ENCODE measurements around the gene MLYCD.

MLYCD gene

DNA sequence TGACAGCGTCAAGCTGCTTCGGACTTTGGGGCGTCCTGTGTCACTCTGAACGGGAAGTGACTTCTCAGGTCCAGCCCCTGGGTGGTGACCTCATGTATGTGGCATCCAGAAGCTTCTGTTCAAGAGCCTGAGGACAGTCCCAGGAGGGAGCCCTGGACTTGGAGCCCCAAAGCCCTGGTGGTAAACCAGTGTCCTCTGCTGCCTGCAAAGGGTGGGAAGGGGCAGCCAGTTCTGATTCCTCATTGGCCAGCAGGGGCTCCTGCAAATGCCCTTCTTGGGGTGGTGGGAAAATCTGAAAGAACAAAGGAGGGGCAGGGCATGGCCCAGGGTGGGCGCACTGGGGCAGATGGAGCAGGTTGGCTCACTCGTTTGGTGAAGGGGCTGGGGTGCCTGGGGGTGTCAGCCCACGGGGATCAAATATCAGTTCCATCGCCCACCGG, 55.7 kb downstream of the MLYCD start:
- peak overlapping the region; percentile 89 for H3K4me2 ChIP-seq

DNA sequence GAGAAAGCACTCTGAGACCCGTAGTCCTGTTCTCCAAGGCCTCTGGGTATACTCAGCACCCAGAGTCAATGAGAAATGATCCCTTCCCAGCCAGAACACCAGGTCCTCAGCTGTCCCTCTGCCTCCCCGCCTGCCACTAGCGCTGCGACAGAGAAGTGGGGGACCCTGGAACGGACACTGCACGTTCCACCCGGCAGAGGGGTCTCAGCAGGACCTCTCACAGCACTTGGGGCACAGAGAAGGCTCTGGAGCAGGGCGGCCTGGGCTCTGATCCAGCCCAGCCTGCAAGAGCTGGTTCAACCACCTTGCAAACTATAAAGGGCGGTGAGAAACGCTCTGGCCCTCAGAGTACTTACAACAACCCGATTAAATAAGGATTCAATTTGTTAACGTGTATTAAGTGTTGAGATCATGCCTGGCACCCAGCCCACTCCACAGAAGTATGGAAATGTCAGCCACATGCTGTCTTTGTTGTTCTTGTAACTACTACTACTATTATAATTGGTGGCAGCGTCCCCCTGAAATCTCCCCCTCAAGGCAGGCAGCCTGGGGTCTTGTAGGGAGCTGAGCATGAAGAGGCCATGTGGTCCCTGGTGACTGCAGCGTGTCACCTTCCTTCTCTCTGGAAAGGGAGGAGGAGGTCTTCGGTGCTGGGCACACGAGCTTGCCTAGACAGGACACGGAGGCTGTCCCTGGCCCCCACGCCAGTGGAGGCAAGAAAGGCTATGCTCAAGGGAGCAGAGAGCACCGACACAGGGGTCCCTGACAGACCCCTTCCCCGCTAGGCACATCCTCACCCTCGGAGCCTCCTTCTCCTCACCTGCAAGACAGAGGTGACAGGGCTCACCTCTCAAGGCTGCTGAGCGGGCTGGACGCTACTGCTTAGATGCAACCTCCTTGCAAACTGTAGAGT, 56.6 kb downstream of the MLYCD start:
- Histone ChIP-seq H2AFZ (ENCODE audit: low read depth) (no peak overlapping the region), H3K27me3 (ENCODE audit: insufficient read depth, low read depth) (no peaks in the 10 kb centered on the region), H3K4me1 (ENCODE audit: low read depth, poor library complexity, severe bottlenecking) (peaks cover 16% of the 10 kb centered on the region), H3K27ac (no peak overlapping the region), H4K20me1 (ENCODE audit: insufficient read depth) (no peaks in the 10 kb centered on the region), H3K79me2 (ENCODE audit: insufficient read depth, low read depth) (no peaks in the 10 kb centered on the region), H3K9ac (no peak overlapping the region), H3K36me3 (ENCODE audit: insufficient read depth) (no peaks in the 10 kb centered on the region), H3K4me2 (no peak overlapping the region), H3K4me3 (IDR thresholded peaks at IDR 0.05; ENCODE audit: insufficient read depth, low read depth, low read length) (no peak overlapping the region)
- TF ChIP-seq, protein P1, sequence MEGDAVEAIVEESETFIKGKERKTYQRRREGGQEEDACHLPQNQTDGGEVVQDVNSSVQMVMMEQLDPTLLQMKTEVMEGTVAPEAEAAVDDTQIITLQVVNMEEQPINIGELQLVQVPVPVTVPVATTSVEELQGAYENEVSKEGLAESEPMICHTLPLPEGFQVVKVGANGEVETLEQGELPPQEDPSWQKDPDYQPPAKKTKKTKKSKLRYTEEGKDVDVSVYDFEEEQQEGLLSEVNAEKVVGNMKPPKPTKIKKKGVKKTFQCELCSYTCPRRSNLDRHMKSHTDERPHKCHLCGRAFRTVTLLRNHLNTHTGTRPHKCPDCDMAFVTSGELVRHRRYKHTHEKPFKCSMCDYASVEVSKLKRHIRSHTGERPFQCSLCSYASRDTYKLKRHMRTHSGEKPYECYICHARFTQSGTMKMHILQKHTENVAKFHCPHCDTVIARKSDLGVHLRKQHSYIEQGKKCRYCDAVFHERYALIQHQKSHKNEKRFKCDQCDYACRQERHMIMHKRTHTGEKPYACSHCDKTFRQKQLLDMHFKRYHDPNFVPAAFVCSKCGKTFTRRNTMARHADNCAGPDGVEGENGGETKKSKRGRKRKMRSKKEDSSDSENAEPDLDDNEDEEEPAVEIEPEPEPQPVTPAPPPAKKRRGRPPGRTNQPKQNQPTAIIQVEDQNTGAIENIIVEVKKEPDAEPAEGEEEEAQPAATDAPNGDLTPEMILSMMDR (conservative IDR thresholded peaks at IDR 0.05; ENCODE audit: low read depth, low read length) = no peak

More for the DNA sequence above, 55.7 kb downstream of the MLYCD start:
- H3K27me3 ChIP-seq (ENCODE audit: insufficient read depth, low read depth) = no peaks in the 10 kb centered on the region
- peak overlapping the region; percentile 3; the same call in 1 of the 2 replicates for H3K9ac ChIP-seq
- TF ChIP-seq, protein P1 (conservative IDR thresholded peaks at IDR 0.05; ENCODE audit: low read depth, low read length) = no peak
- 0 out of 2 replicates have a peak overlapping the region, but pooled peaks have one; percentile 13 for H3K27ac ChIP-seq
- H4K20me1 ChIP-seq (ENCODE audit: insufficient read depth) = no peaks in the 10 kb centered on the region
- peak overlapping the region; percentile 93; the same call in 1 of the 2 replicates for H2AFZ ChIP-seq (ENCODE audit: low read depth)
- no peak overlapping the region for H3K4me3 ChIP-seq (IDR thresholded peaks at IDR 0.05; ENCODE audit: insufficient read depth, low read depth, low read length)
- H3K4me1 ChIP-seq (ENCODE audit: low read depth, poor library complexity, severe bottlenecking) = peaks cover 16% of the 10 kb centered on the region
- no peaks in the 10 kb centered on the region for H3K36me3 ChIP-seq (ENCODE audit: insufficient read depth)
- H3K79me2 ChIP-seq (ENCODE audit: insufficient read depth, low read depth) = no peaks in the 10 kb centered on the region

DNA sequence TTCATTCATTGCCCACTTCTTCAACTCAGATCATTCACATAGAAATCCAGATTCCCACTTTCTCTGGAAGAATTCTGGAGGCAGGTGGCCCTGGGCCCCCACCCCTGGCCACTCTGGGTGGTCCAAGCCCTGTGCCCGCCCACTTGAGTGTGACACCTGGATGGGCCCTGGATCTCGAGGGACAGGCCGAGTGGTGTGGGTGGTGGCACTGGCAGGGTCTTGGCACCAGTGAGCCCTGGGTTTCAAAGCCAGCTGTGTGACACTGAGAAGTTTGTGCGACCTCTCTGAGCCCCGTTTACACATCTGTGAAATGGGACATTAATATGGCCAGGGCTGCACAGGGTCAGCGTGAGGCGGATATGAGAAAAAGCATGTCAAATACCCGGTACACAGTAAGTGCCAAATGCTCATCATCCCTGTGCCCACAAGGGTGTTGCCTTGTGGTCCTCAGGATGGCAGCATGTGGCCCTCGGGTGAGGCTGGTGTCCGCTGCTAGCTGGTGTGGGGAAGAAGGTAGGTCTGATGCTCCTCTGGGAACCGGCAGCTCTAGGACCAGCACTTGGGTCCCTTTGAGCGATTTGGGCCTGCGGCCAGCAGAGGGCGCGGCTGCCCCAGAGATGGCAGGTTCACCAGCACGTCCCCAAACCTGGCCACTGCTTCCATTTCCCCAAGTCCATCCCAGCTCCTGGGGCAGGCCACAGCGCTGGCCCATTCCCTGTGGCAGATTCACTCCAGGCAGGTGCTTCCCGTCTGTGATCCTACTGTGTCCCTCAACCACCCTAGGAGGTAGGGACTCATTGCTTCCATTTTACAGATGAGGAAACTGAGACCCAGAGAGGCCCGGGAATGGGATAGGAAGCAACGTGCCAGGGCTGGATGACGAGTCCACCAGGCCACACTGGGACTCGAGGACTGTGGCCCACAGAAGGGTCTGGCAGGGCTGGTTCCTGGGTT, 57.7 kb downstream of the MLYCD start:
- H3K27me3 ChIP-seq (ENCODE audit: insufficient read depth, low read depth) = no peaks in the 10 kb centered on the region
- no peak overlapping the region for H3K9ac ChIP-seq
- no peak overlapping the region for H3K4me3 ChIP-seq (IDR thresholded peaks at IDR 0.05; ENCODE audit: insufficient read depth, low read depth, low read length)
- H3K4me1 ChIP-seq (ENCODE audit: low read depth, poor library complexity, severe bottlenecking) = peaks cover 16% of the 10 kb centered on the region
- TF ChIP-seq, protein P1 (conservative IDR thresholded peaks at IDR 0.05; ENCODE audit: low read depth, low read length) = peak; percentile 94
- H2AFZ ChIP-seq (ENCODE audit: low read depth) = no peak overlapping the region
- H3K36me3 ChIP-seq (ENCODE audit: insufficient read depth) = no peaks in the 10 kb centered on the region
- no peaks in the 10 kb centered on the region for H3K79me2 ChIP-seq (ENCODE audit: insufficient read depth, low read depth)
- no peaks in the 10 kb centered on the region for H4K20me1 ChIP-seq (ENCODE audit: insufficient read depth)
- H3K27ac ChIP-seq = no peak overlapping the region
- no peak overlapping the region for H3K4me2 ChIP-seq

DNA sequence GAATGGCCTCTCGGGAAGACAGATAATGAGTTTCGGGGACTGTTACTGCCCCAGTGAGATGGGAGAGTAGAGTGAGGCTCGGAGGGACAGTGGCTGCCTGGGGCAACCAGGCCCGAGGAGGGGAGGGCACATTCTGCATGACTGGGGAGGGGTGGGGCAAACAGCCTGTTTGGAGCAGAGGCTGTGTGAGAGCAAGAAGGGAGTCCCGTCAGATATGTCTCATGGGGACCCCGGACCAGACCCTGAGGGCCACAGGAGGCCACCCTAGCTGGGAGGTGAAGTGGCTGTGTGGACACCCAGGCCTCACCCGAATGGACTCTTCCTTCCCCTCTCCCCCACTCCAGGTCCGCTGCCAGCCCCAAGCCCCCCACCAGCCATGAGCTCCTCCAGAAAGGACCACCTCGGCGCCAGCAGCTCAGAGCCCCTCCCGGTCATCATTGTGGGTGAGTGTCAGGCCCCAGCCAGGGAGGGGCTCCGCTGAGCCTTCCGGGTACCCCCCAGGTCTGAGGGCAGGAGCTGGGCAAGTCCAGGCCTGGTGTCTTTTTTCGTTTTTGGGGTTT, 58.5 kb downstream of the MLYCD start:
- H3K9ac ChIP-seq = no peak overlapping the region
- H3K36me3 ChIP-seq (ENCODE audit: insufficient read depth) = no peaks in the 10 kb centered on the region
- H2AFZ ChIP-seq (ENCODE audit: low read depth) = no peak overlapping the region
- H3K27me3 ChIP-seq (ENCODE audit: insufficient read depth, low read depth) = no peaks in the 10 kb centered on the region
- no peak overlapping the region for H3K4me2 ChIP-seq
- TF ChIP-seq, protein P1 (conservative IDR thresholded peaks at IDR 0.05; ENCODE audit: low read depth, low read length) = no peak
- H4K20me1 ChIP-seq (ENCODE audit: insufficient read depth) = no peaks in the 10 kb centered on the region
- no peak overlapping the region for H3K4me3 ChIP-seq (IDR thresholded peaks at IDR 0.05; ENCODE audit: insufficient read depth, low read depth, low read length)
- no peak overlapping the region for H3K27ac ChIP-seq
- H3K79me2 ChIP-seq (ENCODE audit: insufficient read depth, low read depth) = no peaks in the 10 kb centered on the region
- H3K4me1 ChIP-seq (ENCODE audit: low read depth, poor library complexity, severe bottlenecking) = peaks cover 14% of the 10 kb centered on the region

Data from KMS-11 (cell line).